ENCODE results near the gene MCC. TPM values are rescaled to one million over a fixed set of nuclear protein-coding genes. Genes with fewer than 3 reads are reported as not detected.

MCC gene
- total RNA-seq, 1 donor from 2014 or later, result 33.9 TPM

- Mint-ChIP-seq H3K27ac (no peak overlapping the region), H3K4me1 (peaks cover 22% of the 10 kb centered on the region), H3K9me3 (no peaks in the 10 kb centered on the region), H3K4me3 (no peak overlapping the region), H3K36me3 (peaks cover 1% of the 10 kb centered on the region), H3K27me3 (ENCODE audit: low read depth) (no peaks in the 10 kb centered on the region)
- TF ChIP-seq, protein P1, sequence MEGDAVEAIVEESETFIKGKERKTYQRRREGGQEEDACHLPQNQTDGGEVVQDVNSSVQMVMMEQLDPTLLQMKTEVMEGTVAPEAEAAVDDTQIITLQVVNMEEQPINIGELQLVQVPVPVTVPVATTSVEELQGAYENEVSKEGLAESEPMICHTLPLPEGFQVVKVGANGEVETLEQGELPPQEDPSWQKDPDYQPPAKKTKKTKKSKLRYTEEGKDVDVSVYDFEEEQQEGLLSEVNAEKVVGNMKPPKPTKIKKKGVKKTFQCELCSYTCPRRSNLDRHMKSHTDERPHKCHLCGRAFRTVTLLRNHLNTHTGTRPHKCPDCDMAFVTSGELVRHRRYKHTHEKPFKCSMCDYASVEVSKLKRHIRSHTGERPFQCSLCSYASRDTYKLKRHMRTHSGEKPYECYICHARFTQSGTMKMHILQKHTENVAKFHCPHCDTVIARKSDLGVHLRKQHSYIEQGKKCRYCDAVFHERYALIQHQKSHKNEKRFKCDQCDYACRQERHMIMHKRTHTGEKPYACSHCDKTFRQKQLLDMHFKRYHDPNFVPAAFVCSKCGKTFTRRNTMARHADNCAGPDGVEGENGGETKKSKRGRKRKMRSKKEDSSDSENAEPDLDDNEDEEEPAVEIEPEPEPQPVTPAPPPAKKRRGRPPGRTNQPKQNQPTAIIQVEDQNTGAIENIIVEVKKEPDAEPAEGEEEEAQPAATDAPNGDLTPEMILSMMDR (IDR thresholded peaks at IDR 0.05; ENCODE audit: unreplicated experiment), result no peak
- no peak for DNase-seq (ENCODE audit: low spot score in 2 of 2, unreplicated experiment in 2 of 2)
Measured at GRCh38 chr5:113147101-113147508, 341.1 kb downstream of the MCC start.

GRCh38 chr5:113145757-113146387 is 342.4 kb downstream of the MCC start:
- Mint-ChIP-seq H3K4me1 (peaks cover 21% of the 10 kb centered on the region), H3K9me3 (no peaks in the 10 kb centered on the region), H3K4me3 (no peak overlapping the region), H3K27me3 (ENCODE audit: low read depth) (no peaks in the 10 kb centered on the region), H3K36me3 (peaks cover 1% of the 10 kb centered on the region), H3K27ac (no peak overlapping the region)
- no peak for DNase-seq (ENCODE audit: low spot score in 2 of 2, unreplicated experiment in 2 of 2)
- TF ChIP-seq, protein P1 (IDR thresholded peaks at IDR 0.05; ENCODE audit: unreplicated experiment), result no peak

DNA sequence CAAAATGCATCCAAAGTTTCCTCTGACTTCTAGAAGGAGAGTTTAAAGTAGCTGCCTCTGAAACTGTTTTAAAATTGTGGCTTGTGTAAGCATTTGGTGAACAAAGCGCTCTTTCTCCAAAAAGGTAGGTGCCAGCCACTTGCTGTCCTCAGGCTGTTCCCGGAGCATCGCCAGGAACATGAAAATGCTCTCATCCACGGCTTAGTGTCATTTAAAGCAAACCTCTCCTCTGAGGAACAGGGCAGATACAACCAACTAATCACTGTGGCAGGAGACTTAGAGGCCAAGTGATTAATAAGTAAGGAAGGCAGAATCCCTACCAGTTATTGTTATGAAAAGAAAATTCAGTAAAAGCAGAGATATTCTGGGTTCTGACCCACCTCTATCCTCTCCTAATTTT is 346.1 kb downstream of the MCC start:
- Mint-ChIP-seq H3K36me3 (peaks cover 5% of the 10 kb centered on the region), H3K4me1 (peaks cover 7% of the 10 kb centered on the region), H3K27me3 (ENCODE audit: low read depth) (no peaks in the 10 kb centered on the region), H3K9me3 (no peaks in the 10 kb centered on the region), H3K27ac (no peak overlapping the region), H3K4me3 (no peak overlapping the region)
- DNase-seq (ENCODE audit: low spot score in 2 of 2, unreplicated experiment in 2 of 2), result no peak
- TF ChIP-seq, protein P1 (IDR thresholded peaks at IDR 0.05; ENCODE audit: unreplicated experiment), result no peak

DNA sequence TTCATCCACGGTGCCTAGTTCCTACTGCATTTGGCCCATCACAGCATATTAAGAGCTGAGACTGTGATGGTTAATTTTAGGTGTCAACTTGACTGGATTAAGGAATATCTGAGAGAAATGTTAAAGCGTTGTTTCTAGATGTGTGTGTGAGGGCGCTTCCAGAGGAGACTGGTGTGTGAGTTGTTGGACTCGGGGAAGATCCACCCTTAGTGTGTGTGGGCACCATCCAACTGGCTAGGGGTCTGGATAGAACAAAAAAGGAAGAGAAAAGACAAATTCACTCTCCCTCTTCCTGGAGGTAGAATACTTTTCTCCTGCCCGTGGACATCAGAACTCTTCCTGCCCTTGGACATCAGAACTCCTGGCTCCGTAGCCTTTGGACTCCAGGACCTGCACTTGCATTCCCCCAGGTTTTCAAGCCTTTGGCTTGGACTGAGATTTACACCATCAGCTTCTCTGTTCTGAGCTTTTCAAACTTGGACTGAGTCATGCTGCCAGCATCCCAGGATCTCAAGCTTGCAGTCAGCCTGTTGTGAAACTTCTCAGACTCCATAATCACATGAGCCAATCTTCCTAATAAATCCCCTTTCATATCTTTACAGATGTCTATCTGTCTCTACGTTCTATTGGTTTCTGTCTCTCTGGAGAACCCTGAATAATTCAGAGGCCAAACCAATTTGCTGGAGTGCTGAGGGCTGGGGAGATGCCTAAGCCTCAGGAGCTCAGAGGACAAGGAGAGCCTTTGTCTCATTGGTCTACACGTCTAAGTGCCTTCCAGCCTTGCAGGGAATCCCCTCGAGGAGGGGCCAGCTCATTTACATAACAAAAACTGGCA is 347.2 kb downstream of the MCC start:
- Mint-ChIP-seq H3K4me1 (no peaks in the 10 kb centered on the region), H3K27me3 (ENCODE audit: low read depth) (no peaks in the 10 kb centered on the region), H3K27ac (no peak overlapping the region), H3K4me3 (no peak overlapping the region), H3K36me3 (peaks cover 5% of the 10 kb centered on the region), H3K9me3 (no peaks in the 10 kb centered on the region)
- no peak for DNase-seq (ENCODE audit: low spot score in 2 of 2, unreplicated experiment in 2 of 2)
- TF ChIP-seq, protein P1 (IDR thresholded peaks at IDR 0.05; ENCODE audit: unreplicated experiment), result no peak

DNA sequence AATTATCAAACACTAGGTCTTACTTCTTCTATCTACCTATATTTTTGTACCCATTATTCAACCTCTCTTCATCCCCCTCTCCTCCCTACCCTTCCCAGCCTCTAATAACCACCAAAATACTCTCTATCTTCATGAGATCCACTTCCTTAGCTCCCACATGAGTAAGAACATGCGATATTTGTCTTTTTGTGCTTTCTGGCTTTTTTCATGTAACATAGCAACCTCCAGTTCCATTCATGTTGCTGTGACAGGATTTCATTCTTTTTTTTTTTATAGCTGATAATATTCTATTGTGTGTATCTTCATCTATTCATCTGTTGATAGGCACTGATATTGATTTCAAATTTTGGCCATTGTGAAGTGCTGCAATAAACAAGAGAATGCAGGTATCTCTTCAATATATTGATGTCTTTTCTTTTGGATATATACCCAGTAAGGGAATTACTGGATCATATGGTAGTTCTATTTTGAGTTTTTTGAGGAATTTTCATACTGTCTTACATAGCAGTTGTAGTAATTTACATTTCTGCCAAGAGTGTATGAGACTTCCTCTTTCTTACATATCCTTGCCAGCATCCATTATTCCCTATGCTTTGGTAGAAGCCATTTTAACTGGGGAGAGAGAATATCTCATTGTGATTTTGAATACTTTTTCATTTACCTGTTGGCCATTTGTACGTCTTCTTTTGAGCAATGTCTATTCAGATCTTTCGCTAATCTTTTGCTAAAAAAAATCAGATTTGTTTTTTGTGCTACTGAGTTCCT is 354.9 kb downstream of the MCC start:
- no peak for DNase-seq (ENCODE audit: low spot score in 2 of 2, unreplicated experiment in 2 of 2)
- Mint-ChIP-seq H3K4me3 (no peak overlapping the region), H3K27me3 (ENCODE audit: low read depth) (no peaks in the 10 kb centered on the region), H3K36me3 (peaks cover 12% of the 10 kb centered on the region), H3K9me3 (peaks cover 7% of the 10 kb centered on the region), H3K27ac (no peak overlapping the region), H3K4me1 (no peaks in the 10 kb centered on the region)
- TF ChIP-seq, protein P1 (IDR thresholded peaks at IDR 0.05; ENCODE audit: unreplicated experiment), result no peak

All from mesothelial cell of epicardium (in vitro differentiated cells).